ENCODE data around the gene MRPL49. TPM values are rescaled to one million over a fixed set of nuclear protein-coding genes. Genes with fewer than 3 reads are reported as not detected.

The MRPL49 gene
- total RNA-seq, 1 experiment from 2014 or later, result 55.9 TPM

DNA sequence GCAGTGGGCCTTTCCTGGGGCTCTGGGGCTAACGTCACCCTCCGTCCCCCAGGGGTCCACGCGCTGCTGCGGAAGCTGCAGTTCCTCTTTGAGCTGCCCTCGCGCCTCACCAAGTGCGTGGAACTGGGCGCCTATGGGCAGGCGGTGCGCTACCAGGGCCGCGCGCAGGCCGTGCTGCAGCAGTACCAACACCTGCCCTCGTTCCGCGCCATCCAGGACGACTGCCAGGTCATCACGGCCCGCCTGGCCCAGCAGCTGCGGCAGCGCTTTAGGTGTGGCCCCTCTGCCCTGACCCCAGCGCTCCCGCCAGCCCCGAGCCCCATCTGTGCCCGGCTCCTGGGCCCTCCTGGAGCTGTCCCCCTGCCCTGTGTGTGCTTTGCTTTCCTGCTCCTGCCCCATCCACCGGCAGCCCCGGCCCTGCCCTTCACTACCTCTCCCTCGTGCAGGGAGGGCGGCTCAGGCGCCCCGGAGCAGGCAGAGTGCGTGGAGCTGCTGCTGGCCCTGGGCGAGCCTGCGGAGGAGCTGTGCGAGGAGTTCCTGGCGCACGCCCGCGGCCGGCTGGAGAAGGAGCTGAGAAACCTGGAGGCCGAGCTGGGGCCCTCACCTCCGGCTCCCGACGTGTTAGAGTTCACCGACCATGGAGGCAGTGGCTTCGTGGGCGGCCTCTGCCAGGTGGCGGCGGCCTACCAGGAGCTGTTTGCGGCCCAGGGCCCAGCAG is 14.2 kb upstream of the MRPL49 start:
- Mint-ChIP-seq H3K4me3 (no peak overlapping the region), H3K27me3 (ENCODE audit: low read depth) (no peaks in the 10 kb centered on the region), H3K36me3 (peaks cover 3% of the 10 kb centered on the region; the same call in 1 of the 2 replicates), H3K27ac (no peak overlapping the region), H3K9me3 (no peaks in the 10 kb centered on the region), H3K4me1 (peaks cover 7% of the 10 kb centered on the region)
- ChIA-PET CTCF (interaction anchor here (1.5 kb wide), 1 partner anchor 9 kb away, joined by 5 read pairs; the partner anchor contains the start of gene ZNHIT2), POLR2A (no interaction called here)
- no peak for DNase-seq (ENCODE audit: low spot score)
- TF ChIP-seq GTF2I (CRISPR knock-in tag; conservative IDR thresholded peaks at IDR 0.05) (no peak), HMGA2 (CRISPR knock-in tag; IDR thresholded peaks at IDR 0.05) (no peak), FOXP1 (CRISPR knock-in tag; IDR thresholded peaks at IDR 0.05; ENCODE audit: borderline replicate concordance) (no peak), FOXJ3 (CRISPR knock-in tag; IDR thresholded peaks at IDR 0.05; ENCODE audit: borderline replicate concordance) (no peak), TP53 (CRISPR knock-in tag; IDR thresholded peaks at IDR 0.05) (no peak)
- TF ChIP-seq, protein P1, sequence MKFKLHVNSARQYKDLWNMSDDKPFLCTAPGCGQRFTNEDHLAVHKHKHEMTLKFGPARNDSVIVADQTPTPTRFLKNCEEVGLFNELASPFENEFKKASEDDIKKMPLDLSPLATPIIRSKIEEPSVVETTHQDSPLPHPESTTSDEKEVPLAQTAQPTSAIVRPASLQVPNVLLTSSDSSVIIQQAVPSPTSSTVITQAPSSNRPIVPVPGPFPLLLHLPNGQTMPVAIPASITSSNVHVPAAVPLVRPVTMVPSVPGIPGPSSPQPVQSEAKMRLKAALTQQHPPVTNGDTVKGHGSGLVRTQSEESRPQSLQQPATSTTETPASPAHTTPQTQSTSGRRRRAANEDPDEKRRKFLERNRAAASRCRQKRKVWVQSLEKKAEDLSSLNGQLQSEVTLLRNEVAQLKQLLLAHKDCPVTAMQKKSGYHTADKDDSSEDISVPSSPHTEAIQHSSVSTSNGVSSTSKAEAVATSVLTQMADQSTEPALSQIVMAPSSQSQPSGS (CRISPR knock-in tag; IDR thresholded peaks at IDR 0.05; ENCODE audit: borderline replicate concordance, low read depth), result no peak
- TF ChIP-seq, protein P2, sequence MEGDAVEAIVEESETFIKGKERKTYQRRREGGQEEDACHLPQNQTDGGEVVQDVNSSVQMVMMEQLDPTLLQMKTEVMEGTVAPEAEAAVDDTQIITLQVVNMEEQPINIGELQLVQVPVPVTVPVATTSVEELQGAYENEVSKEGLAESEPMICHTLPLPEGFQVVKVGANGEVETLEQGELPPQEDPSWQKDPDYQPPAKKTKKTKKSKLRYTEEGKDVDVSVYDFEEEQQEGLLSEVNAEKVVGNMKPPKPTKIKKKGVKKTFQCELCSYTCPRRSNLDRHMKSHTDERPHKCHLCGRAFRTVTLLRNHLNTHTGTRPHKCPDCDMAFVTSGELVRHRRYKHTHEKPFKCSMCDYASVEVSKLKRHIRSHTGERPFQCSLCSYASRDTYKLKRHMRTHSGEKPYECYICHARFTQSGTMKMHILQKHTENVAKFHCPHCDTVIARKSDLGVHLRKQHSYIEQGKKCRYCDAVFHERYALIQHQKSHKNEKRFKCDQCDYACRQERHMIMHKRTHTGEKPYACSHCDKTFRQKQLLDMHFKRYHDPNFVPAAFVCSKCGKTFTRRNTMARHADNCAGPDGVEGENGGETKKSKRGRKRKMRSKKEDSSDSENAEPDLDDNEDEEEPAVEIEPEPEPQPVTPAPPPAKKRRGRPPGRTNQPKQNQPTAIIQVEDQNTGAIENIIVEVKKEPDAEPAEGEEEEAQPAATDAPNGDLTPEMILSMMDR (IDR thresholded peaks at IDR 0.05), result no peak
- TF ChIP-seq, protein P3, sequence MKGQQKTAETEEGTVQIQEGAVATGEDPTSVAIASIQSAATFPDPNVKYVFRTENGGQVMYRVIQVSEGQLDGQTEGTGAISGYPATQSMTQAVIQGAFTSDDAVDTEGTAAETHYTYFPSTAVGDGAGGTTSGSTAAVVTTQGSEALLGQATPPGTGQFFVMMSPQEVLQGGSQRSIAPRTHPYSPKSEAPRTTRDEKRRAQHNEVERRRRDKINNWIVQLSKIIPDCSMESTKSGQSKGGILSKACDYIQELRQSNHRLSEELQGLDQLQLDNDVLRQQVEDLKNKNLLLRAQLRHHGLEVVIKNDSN (CRISPR knock-in tag; IDR thresholded peaks at IDR 0.05), result no peak
- TF ChIP-seq, protein P4, sequence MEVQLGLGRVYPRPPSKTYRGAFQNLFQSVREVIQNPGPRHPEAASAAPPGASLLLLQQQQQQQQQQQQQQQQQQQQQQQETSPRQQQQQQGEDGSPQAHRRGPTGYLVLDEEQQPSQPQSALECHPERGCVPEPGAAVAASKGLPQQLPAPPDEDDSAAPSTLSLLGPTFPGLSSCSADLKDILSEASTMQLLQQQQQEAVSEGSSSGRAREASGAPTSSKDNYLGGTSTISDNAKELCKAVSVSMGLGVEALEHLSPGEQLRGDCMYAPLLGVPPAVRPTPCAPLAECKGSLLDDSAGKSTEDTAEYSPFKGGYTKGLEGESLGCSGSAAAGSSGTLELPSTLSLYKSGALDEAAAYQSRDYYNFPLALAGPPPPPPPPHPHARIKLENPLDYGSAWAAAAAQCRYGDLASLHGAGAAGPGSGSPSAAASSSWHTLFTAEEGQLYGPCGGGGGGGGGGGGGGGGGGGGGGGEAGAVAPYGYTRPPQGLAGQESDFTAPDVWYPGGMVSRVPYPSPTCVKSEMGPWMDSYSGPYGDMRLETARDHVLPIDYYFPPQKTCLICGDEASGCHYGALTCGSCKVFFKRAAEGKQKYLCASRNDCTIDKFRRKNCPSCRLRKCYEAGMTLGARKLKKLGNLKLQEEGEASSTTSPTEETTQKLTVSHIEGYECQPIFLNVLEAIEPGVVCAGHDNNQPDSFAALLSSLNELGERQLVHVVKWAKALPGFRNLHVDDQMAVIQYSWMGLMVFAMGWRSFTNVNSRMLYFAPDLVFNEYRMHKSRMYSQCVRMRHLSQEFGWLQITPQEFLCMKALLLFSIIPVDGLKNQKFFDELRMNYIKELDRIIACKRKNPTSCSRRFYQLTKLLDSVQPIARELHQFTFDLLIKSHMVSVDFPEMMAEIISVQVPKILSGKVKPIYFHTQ (CRISPR knock-in tag; IDR thresholded peaks at IDR 0.05), result no peak
- ATAC-seq, result no peak

DNA sequence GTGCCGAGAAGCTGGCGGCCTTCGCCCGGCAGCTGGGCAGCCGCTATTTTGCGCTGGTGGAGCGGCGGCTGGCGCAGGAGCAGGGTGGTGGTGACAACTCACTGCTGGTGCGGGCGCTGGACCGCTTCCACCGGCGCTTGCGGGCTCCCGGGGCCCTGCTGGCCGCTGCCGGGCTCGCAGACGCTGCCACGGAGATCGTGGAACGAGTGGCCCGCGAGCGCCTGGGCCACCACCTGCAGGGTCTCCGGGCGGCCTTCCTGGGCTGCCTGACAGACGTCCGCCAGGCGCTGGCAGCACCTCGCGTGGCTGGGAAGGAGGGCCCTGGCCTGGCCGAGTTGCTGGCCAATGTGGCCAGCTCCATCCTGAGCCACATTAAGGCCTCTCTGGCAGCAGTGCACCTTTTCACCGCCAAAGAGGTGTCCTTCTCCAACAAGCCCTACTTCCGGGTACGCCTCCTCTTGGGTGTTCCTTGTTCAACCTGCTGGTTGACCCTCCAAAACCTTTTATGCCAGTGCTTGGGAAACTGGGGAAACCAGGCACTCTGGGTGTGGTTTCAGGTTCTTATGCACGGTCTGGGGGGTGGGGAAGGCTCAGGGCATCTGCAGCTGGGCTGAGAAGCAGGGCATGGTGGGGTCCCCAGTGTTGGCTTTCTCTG is 13.5 kb upstream of the MRPL49 start:
- H3K9me3 Mint-ChIP-seq, result no peaks in the 10 kb centered on the region
- ChIA-PET POLR2A (no interaction called here), CTCF (interaction anchor here (1.5 kb wide), 1 partner anchor 8 kb away, joined by 5 read pairs; the partner anchor contains the start of gene ZNHIT2)
- no peak for DNase-seq (ENCODE audit: low spot score)
- no peak overlapping the region for H3K27ac Mint-ChIP-seq
- peaks cover 3% of the 10 kb centered on the region; the same call in 1 of the 2 replicates for H3K36me3 Mint-ChIP-seq
- ATAC-seq, result no peak
- H3K4me1 Mint-ChIP-seq, result peaks cover 13% of the 10 kb centered on the region
- H3K27me3 Mint-ChIP-seq (ENCODE audit: low read depth), result no peaks in the 10 kb centered on the region
- H3K4me3 Mint-ChIP-seq, result no peak overlapping the region
- TF ChIP-seq, protein P5, sequence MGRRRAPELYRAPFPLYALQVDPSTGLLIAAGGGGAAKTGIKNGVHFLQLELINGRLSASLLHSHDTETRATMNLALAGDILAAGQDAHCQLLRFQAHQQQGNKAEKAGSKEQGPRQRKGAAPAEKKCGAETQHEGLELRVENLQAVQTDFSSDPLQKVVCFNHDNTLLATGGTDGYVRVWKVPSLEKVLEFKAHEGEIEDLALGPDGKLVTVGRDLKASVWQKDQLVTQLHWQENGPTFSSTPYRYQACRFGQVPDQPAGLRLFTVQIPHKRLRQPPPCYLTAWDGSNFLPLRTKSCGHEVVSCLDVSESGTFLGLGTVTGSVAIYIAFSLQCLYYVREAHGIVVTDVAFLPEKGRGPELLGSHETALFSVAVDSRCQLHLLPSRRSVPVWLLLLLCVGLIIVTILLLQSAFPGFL (CRISPR knock-in tag; IDR thresholded peaks at IDR 0.05; ENCODE audit: borderline replicate concordance), result no peak
- TF ChIP-seq NFE2L1 (CRISPR knock-in tag; IDR thresholded peaks at IDR 0.05) (no peak), ZNF263 (CRISPR knock-in tag; IDR thresholded peaks at IDR 0.05; ENCODE audit: low read depth) (no peak), ATF1 (CRISPR knock-in tag; IDR thresholded peaks at IDR 0.05) (no peak), SMAD3 (CRISPR knock-in tag; IDR thresholded peaks at IDR 0.05; ENCODE audit: borderline replicate concordance) (no peak), ZNF121 (CRISPR knock-in tag; IDR thresholded peaks at IDR 0.05) (no peak), TCF7 (CRISPR knock-in tag; IDR thresholded peaks at IDR 0.05; ENCODE audit: low read depth) (no peak), MYBL2 (CRISPR knock-in tag; IDR thresholded peaks at IDR 0.05) (no peak), SP1 (CRISPR knock-in tag; conservative IDR thresholded peaks at IDR 0.05) (no peak)
- TF ChIP-seq, protein P6, sequence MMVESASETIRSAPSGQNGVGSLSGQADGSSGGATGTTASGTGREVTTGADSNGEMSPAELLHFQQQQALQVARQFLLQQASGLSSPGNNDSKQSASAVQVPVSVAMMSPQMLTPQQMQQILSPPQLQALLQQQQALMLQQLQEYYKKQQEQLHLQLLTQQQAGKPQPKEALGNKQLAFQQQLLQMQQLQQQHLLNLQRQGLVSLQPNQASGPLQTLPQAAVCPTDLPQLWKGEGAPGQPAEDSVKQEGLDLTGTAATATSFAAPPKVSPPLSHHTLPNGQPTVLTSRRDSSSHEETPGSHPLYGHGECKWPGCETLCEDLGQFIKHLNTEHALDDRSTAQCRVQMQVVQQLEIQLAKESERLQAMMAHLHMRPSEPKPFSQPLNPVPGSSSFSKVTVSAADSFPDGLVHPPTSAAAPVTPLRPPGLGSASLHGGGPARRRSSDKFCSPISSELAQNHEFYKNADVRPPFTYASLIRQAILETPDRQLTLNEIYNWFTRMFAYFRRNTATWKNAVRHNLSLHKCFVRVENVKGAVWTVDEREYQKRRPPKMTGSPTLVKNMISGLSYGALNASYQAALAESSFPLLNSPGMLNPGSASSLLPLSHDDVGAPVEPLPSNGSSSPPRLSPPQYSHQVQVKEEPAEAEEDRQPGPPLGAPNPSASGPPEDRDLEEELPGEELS (CRISPR knock-in tag; IDR thresholded peaks at IDR 0.05), result no peak
- TF ChIP-seq, protein P7, sequence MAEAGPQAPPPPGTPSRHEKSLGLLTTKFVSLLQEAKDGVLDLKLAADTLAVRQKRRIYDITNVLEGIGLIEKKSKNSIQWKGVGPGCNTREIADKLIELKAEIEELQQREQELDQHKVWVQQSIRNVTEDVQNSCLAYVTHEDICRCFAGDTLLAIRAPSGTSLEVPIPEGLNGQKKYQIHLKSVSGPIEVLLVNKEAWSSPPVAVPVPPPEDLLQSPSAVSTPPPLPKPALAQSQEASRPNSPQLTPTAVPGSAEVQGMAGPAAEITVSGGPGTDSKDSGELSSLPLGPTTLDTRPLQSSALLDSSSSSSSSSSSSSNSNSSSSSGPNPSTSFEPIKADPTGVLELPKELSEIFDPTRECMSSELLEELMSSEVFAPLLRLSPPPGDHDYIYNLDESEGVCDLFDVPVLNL (CRISPR knock-in tag; IDR thresholded peaks at IDR 0.05; ENCODE audit: borderline replicate concordance, low read depth), result no peak
- TF ChIP-seq, protein P3 (CRISPR knock-in tag; IDR thresholded peaks at IDR 0.05), result no peak
- TF ChIP-seq, protein P8, sequence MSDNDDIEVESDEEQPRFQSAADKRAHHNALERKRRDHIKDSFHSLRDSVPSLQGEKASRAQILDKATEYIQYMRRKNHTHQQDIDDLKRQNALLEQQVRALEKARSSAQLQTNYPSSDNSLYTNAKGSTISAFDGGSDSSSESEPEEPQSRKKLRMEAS (CRISPR knock-in tag; IDR thresholded peaks at IDR 0.05), result no peak

All from WTC11 (cell line).